GM12873 (cell line): ENCODE results near the gene JAK1.

Source experiments
- TF ChIP-seq, protein P1 (sequence below): IDR thresholded peaks from 2 replicates; pipeline ENCODE4 v1.5.1; 2012; ENCODE audit warnings: low read depth, mild to moderate bottlenecking, moderate library complexity, low read length, control low read depth; ENCODE audit not compliant: insufficient read depth; ENCODE audit errors: missing control alignments

Gene JAK1

DNA sequence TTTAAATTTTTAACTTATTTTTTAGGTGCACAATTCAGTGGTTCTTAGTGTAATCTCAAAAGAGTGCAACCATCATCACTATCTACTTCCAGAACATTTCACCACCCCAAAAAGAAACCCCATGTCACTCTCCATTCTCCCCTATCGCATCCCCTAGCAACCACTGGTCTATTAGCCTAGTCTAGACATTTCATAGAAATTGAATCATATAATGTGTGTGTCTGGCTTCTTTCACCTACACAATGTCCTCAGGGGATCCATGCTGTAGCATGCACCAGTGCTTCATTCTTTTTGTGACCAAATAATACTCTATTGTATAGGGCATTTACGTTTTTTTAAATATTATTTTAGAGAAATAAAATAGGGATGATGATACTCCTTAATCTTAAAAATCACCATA lies 64.7 kb downstream of the JAK1 start:
- TF ChIP-seq, protein P1, sequence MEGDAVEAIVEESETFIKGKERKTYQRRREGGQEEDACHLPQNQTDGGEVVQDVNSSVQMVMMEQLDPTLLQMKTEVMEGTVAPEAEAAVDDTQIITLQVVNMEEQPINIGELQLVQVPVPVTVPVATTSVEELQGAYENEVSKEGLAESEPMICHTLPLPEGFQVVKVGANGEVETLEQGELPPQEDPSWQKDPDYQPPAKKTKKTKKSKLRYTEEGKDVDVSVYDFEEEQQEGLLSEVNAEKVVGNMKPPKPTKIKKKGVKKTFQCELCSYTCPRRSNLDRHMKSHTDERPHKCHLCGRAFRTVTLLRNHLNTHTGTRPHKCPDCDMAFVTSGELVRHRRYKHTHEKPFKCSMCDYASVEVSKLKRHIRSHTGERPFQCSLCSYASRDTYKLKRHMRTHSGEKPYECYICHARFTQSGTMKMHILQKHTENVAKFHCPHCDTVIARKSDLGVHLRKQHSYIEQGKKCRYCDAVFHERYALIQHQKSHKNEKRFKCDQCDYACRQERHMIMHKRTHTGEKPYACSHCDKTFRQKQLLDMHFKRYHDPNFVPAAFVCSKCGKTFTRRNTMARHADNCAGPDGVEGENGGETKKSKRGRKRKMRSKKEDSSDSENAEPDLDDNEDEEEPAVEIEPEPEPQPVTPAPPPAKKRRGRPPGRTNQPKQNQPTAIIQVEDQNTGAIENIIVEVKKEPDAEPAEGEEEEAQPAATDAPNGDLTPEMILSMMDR, result no peak

DNA sequence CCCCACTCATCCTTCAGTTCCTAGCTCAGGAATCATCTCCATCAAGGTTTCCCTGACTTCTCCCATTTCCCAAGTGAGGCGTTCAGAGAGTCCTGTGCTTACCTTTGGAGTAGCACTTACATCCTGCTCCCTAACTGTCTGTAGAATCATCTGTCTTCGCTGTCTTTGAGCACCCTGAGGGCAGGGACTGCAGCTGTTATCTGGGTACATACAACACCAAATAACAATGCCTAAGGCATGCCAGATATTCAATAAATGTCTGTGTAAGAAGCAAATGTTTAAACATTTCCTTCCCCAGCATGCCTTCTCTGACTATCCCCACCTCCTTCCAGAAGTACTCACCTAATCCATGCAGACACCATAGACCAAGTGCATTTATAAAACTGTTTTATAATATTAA lies 65.4 kb downstream of the JAK1 start:
- TF ChIP-seq, protein P1, result no peak

DNA sequence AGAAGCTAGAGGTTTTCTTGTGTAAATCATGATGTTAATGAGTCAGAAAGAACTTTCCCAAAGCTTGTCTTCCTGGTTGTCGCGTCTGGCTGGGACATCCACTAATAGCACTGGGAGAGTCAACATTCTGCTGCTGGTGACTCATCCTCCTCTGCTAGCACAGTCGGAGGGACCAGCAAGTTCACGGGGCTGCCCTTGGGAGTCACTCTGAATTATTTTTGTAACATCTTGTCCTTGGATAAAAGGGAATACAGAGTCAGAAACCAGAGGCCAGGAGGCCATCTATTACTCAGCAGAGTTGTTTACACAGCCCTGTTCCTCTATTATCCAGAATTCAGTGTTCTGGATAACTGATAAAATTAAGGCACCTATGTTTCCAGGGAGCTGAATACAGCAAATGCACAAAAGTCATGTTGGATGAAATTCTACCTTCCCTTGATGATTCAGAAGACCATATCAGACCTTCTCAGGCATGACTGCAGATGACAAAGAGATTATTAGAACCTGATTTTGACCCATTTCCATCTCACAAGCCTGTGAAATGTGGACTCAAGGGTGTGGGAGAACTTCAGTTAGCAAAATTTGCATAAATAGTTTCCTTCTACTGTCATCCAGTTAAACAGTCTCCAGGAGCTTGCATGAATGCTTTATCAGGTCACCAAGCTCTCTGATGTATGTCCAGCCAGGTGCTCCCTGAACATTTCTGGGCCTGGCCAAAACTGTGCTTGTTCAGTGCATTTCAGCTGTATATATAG lies 68.1 kb downstream of the JAK1 start:
- TF ChIP-seq, protein P1, result no peak

DNA sequence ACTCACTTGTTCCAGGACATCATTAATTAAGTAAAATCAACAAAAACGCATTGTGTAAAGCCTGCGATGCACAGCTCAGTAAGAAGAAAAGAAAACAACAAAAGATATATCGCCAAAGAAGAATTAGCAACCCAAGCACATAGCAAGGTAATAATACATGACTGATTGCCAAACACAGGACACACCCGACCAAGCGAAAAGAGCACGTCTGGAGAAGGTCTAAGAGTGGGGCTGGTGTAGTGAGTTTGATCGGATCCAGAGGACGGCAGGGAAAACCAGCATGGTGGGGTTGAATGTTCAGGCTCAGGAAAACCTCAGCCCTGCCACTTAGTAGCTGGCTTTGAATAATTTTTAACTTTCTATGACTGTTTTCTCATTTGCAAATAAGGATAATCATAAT lies 69.8 kb downstream of the JAK1 start:
- TF ChIP-seq, protein P1, result no peak

DNA sequence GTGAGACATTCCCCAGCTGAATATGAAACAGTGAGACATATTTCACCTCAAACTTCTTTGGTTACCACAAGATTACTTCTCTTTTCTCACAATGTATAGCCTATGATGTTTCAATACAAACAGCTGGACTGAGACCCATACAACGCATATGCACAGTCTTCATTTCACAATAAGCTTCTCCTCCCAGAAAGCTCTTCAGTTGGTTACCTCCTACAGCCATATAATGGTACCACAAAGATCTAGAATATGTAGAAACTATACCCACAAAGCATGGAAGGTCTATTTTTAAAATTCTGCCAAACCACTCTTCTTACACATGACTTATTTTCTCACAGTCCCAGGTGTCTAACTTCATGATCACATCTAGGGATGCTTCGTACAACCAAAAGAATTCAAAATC lies 70.8 kb downstream of the JAK1 start:
- TF ChIP-seq, protein P1, result no peak

DNA sequence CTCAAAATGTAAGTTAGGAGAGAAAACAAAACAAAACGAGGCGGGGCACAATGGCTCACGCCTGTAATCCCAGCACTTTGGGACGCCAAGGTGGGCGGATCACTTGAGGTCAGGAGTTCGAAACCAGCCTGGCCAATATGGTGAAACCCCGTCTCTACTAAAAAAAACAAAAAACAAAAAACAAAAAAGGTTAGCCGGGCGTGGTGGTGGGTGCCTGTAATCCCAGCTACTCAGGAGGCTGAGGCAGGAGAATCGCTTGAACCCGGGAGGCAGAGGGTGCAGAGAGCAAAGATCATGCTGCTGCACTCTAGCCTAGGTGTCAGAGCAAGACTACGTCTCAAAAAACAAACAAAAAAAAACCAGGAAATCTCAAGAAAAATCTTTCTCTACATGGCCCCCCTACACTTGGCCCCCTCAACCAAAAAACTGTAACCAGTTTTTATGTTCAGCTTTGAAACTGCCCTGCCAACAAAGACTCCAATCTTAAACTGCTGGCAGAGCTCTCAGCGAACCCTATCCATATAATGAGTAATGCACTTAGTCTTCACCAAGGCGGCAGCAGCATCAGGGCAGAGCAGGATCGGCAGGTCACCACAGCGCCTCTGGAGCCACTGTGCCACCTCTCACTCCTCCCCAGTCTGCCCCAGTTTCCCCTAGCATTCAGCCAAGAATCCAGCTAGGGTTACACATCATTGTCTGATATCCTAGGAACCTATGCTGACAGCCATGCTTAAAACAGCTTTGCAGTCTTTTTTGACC lies 71.7 kb downstream of the JAK1 start:
- TF ChIP-seq, protein P1, result no peak

DNA sequence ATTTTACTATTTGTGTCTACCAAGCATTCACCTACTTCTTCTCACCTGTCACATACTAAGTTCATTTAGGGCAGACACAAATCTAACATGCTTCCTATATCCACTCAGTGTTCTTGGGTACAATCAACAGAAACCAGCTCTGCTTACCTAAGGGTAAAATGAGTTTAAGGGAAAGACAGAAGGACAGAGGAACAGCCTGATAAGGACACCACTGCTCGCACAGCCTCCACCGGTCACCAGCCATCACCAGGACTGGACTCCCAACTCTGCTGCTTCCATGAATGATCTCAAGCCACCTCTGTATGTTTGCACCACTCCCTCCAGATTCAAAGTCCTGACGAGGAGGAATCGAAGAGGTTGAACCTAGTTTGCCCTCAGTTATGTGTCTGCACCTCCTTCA lies 72.4 kb downstream of the JAK1 start:
- TF ChIP-seq, protein P1, result no peak
